Measurements from ENCODE around the gene ANGPT4.

DNA sequence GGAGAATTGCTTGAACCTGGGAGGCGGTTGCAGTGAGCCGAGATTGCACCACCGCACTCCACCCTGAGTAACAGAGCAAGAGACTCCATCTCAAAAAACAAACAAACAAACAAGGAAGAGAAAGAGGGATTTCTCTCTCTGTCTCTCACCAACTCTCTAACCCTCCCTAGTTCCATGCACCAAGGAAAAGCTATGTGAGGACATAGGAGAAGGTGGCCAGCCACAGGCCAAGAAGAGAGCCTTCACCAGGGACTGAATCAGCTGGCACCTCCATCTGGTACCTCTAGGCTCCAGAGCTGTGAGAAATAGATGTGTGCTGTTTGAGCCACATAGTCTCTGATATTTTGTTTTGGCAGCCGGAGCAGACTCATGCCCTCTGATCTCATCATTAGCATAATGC lies 91.6 kb downstream of the ANGPT4 start:
- TF ChIP-seq, protein P1, sequence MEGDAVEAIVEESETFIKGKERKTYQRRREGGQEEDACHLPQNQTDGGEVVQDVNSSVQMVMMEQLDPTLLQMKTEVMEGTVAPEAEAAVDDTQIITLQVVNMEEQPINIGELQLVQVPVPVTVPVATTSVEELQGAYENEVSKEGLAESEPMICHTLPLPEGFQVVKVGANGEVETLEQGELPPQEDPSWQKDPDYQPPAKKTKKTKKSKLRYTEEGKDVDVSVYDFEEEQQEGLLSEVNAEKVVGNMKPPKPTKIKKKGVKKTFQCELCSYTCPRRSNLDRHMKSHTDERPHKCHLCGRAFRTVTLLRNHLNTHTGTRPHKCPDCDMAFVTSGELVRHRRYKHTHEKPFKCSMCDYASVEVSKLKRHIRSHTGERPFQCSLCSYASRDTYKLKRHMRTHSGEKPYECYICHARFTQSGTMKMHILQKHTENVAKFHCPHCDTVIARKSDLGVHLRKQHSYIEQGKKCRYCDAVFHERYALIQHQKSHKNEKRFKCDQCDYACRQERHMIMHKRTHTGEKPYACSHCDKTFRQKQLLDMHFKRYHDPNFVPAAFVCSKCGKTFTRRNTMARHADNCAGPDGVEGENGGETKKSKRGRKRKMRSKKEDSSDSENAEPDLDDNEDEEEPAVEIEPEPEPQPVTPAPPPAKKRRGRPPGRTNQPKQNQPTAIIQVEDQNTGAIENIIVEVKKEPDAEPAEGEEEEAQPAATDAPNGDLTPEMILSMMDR (IDR thresholded peaks at IDR 0.05): no peak
- TF ChIP-seq POLR2AphosphoS5 (IDR thresholded peaks at IDR 0.05): no peak
- no peak for TF ChIP-seq EP300 (IDR thresholded peaks at IDR 0.05; ENCODE audit: low read depth)
- TF ChIP-seq POLR2A (IDR thresholded peaks at IDR 0.05): no peak

Data from transverse colon (tissue), 4 donors.